HEK293T (cell line): ENCODE data around the gene SH3TC1.

Experiments used
- CTCF ChIA-PET: fragments of 350-600 bp; formaldehyde crosslinking; extraction: SDS; loops from one replicate; lab custom pipeline; 2021; ENCODE audit warnings: antibody characterized with exemption, inconsistent platforms; lab: Yijun Ruan, JAX
- POLR2A ChIA-PET: fragments of 350-600 bp; formaldehyde crosslinking; extraction: SDS; loops from one replicate; lab custom pipeline; 2020; ENCODE audit warnings: antibody characterized with exemption, inconsistent platforms; lab: Yijun Ruan, JAX
- DNase-seq: peaks from one replicate; pipeline ENCODE4 v3.0.0; 2012; ENCODE audit warnings: mixed read lengths; ENCODE audit errors: extremely low spot score
- ARNT ChIP-seq: fragments of 450-650 bp; IDR thresholded peaks from 2 replicates; pipeline ENCODE4 v1.6.1; 2017; ENCODE audit warnings: mild to moderate bottlenecking
- BHLHE40 ChIP-seq: fragments of 450-650 bp; IDR thresholded peaks from 2 replicates; pipeline ENCODE4 v1.6.1; 2016; ENCODE audit warnings: mild to moderate bottlenecking, moderate library complexity, borderline replicate concordance
- CTBP1 ChIP-seq: fragments of 450-650 bp; IDR thresholded peaks from 2 replicates; pipeline ENCODE4 v1.6.1; 2016; ENCODE audit warnings: borderline replicate concordance
- ELF4 ChIP-seq: fragments of 450-650 bp; IDR thresholded peaks from 2 replicates; pipeline ENCODE4 v1.6.1; 2017; ENCODE audit warnings: antibody characterized with exemption
- FOXA1 ChIP-seq: fragments of 450-650 bp; IDR thresholded peaks from 2 replicates; pipeline ENCODE4 v1.6.1; 2016; ENCODE audit warnings: mild to moderate bottlenecking
- FOXK2 ChIP-seq: fragments of 450-650 bp; IDR thresholded peaks from 2 replicates; pipeline ENCODE4 v1.6.1; 2016; ENCODE audit warnings: mild to moderate bottlenecking
- FOXM1 ChIP-seq: fragments of 450-650 bp; IDR thresholded peaks from 2 replicates; pipeline ENCODE4 v1.6.1; 2017; ENCODE audit warnings: mild to moderate bottlenecking, borderline replicate concordance
- HDGF ChIP-seq: fragments of 450-650 bp; IDR thresholded peaks from 2 replicates; pipeline ENCODE4 v1.6.1; 2017; ENCODE audit warnings: antibody characterized with exemption, borderline replicate concordance
- L3MBTL2 ChIP-seq: fragments of 450-650 bp; conservative IDR thresholded peaks from 2 replicates; pipeline ENCODE4 v1.6.1; 2016; ENCODE audit warnings: mild to moderate bottlenecking
- LEF1 ChIP-seq: fragments of 450-650 bp; IDR thresholded peaks from 2 replicates; pipeline ENCODE4 v1.6.1; 2017; ENCODE audit warnings: mild to moderate bottlenecking, borderline replicate concordance
- NFRKB ChIP-seq: fragments of 450-650 bp; IDR thresholded peaks from 2 replicates; pipeline ENCODE4 v1.6.1; 2016; ENCODE audit warnings: mild to moderate bottlenecking, moderate library complexity
- SP1 ChIP-seq: fragments of 450-650 bp; IDR thresholded peaks from 2 replicates; pipeline ENCODE4 v1.6.1; 2017
- SUZ12 ChIP-seq: fragments of 450-650 bp; IDR thresholded peaks from 2 replicates; pipeline ENCODE4 v1.6.1; 2016; ENCODE audit warnings: mild to moderate bottlenecking
- TARDBP ChIP-seq: fragments of 450-650 bp; IDR thresholded peaks from 2 replicates; pipeline ENCODE4 v1.6.1; 2016
- ZNF384 ChIP-seq: fragments of 450-650 bp; IDR thresholded peaks from 2 replicates; pipeline ENCODE4 v1.6.1; 2016
- TF ChIP-seq, protein P1 (sequence below): fragments of 450-650 bp; IDR thresholded peaks from 2 replicates; pipeline ENCODE4 v1.6.1; 2016

The SH3TC1 gene

DNA sequence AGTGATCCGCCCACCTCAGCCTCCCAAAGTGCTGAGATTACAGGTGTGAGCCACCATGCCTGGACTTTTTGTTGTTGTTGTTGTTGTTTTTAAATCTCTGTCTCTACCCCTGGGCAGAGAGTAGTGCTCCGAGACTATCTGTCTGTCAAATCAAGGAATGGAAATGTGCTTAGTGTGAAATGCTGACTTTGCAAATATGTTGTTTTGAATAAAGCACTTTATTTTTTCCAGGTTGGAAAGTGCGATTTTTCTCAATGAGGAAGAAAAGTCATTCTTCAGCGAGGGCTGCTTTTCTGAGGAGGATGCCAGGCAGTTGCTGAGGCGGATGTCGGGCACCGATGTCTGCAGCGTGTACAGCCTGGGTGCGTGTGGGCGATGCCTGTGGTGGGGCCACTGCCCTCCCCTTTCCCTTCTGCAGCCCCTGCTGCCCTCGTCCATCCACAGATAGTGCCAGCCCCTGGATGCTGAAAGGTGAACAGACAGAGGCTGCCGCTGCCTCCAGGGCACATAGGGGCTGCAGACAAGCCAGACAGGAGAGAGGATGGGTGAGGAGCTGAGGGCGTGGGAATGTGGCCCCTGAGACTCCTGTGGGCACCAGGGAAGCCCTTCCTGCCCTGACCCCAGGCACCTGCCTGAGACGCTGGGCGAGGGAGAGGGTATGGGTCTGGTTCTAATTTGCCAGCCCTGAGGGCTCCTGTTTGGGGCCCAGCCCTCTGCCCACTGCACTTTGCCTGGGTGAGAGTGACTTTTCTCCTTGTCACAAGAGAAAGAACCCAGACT, 23.7 kb downstream of the SH3TC1 start:
- CTCF ChIA-PET, result no interaction called here
- no peak for DNase-seq
- TF ChIP-seq ZNF384, result no peak
- TF ChIP-seq FOXM1, result no peak
- TF ChIP-seq SP1, result no peak
- no peak for TF ChIP-seq SUZ12
- no peak for TF ChIP-seq BHLHE40
- TF ChIP-seq LEF1, result no peak
- no peak for TF ChIP-seq FOXA1
- TF ChIP-seq HDGF, result no peak
- TF ChIP-seq L3MBTL2, result no peak
- POLR2A ChIA-PET, result no interaction called here

DNA sequence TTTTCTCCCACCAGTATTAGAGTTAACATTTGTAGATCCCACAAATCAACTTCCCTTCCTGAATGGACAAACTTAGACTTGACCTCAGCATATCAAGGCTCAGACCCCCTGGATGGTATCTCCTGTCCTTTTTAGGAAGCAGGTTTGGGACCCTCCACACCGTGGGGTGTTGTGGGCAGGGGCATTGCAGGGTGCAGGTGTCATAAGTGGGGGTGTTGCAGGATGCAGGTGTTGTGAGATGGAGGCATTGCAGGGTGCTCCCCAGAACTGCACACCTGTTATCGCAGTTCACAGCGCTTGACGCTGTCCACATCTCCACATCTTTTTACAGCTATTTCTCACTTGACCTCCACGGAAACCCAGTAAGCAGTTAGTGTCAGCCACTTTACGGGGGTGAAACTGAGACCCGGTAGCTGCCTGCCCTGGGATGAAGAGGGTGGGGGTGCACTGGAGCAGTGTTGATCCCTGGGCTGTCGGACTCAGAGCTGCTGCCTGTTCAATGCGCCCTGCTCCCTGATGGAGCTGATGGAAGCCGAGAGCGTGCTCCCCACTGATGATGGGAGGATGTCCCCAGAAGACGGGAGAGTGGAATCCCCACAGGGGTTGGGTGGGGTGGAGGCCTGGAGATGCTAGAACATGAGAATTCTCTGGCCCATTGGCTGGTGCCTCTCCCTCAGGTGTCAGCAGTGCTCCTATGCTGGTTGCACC, 25.3 kb downstream of the SH3TC1 start:
- CTCF ChIA-PET, result interaction anchor here (1.2 kb wide), 1 partner anchor 186 kb away, joined by 4 read pairs; no protein-coding TSS in a partner anchor
- POLR2A ChIA-PET, result no interaction called here

GRCh38 chr4:8224975-8225625, 26.0 kb downstream of the SH3TC1 start:
- CTCF ChIA-PET, result interaction anchor here (1.2 to 2.1 kb wide), 2 partner anchors 49 to 186 kb away, joined by 4 to 10 read pairs; no protein-coding TSS in a partner anchor
- no peak for DNase-seq
- no peak for TF ChIP-seq ELF4
- no peak for TF ChIP-seq LEF1
- POLR2A ChIA-PET, result no interaction called here

More for the DNA sequence above, 25.3 kb downstream of the SH3TC1 start:
- TF ChIP-seq SUZ12, result no peak
- TF ChIP-seq FOXM1, result no peak
- no peak for TF ChIP-seq HDGF
- TF ChIP-seq CTBP1, result no peak
- no peak for TF ChIP-seq ZNF384
- no peak for TF ChIP-seq FOXA1
- TF ChIP-seq L3MBTL2, result no peak
- TF ChIP-seq ELF4, result no peak
- no peak for DNase-seq

DNA sequence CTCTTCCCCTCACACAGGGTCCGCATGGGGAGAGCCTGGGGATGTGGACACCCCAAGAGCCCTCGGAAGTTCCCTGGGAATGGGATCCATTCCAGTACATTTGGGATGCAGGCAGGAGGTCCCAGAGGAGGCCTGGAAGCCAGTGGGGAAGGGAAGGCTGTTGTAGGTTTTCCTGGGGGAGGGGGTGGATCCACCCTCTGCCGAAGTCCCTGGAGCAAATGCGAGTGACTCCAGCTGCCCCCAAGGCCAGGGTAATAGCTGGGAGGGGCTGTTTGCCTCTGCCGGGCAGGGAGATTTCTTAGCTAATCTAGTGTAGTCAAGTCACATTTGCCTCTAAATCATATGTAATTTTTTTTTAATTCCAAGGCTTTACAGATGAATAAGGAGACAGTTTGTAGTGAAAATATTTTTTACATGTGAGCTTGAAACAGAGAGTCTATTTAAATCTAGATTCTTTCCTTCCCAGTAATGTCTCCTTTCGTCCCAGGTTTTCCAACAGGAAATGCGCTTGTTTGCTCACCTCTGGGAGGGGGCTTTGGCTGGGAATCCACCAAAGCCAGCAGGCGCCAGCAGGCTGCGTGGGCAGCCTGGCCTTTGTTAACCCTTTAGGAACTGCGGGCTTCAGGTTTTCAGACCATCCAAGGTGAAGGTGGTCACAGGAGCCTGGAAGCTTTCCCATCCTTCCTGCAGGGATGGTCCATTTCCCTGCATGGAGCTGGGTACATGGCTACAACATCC, 26.8 kb downstream of the SH3TC1 start:
- DNase-seq, result no peak
- ChIA-PET CTCF (interaction anchor here (1.2 to 2.1 kb wide), 2 partner anchors 50 to 185 kb away, joined by 4 to 10 read pairs; no protein-coding TSS in a partner anchor), POLR2A (no interaction called here)
- TF ChIP-seq BHLHE40, result no peak
- TF ChIP-seq L3MBTL2, result no peak
- TF ChIP-seq CTBP1, result no peak
- no peak for TF ChIP-seq NFRKB
- no peak for TF ChIP-seq SP1
- no peak for TF ChIP-seq ELF4
- TF ChIP-seq ARNT, result no peak
- TF ChIP-seq HDGF, result no peak

DNA sequence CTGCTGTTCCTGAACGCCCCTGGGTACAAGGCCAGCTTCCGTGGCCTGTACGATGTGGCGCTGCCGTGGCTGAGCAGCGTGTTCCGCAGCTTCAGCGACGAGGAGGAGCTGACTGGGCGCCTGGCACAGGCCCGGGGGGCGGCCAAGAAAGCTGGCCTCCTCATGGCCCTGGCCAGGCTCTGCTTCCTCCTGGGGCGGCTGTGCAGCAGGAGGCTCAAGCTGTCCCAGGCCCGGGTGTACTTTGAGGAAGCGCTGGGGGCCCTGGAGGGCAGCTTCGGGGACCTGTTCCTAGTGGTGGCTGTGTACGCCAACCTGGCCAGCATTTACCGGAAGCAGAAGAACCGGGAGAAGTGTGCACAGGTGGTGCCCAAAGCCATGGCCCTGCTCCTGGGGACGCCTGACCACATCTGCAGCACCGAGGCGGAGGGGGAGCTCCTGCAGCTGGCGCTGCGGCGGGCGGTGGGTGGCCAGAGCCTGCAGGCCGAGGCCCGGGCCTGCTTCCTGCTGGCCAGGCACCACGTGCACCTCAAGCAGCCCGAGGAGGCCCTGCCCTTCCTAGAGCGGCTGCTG, 28.2 kb downstream of the SH3TC1 start:
- ChIA-PET CTCF (interaction anchor here (0.8 to 2.1 kb wide), 3 partner anchors 40 to 51 kb away, joined by 3 to 10 read pairs (median 4); no protein-coding TSS in a partner anchor), POLR2A (interaction anchor here (1.0 kb wide), 1 partner anchor 43 kb away, joined by 5 read pairs; the partner anchor contains the start of gene HTRA3)
- TF ChIP-seq ZNF384, result no peak
- TF ChIP-seq FOXK2, result no peak
- TF ChIP-seq LEF1, result no peak
- TF ChIP-seq TARDBP, result no peak
- no peak for TF ChIP-seq ARNT
- TF ChIP-seq, protein P1, sequence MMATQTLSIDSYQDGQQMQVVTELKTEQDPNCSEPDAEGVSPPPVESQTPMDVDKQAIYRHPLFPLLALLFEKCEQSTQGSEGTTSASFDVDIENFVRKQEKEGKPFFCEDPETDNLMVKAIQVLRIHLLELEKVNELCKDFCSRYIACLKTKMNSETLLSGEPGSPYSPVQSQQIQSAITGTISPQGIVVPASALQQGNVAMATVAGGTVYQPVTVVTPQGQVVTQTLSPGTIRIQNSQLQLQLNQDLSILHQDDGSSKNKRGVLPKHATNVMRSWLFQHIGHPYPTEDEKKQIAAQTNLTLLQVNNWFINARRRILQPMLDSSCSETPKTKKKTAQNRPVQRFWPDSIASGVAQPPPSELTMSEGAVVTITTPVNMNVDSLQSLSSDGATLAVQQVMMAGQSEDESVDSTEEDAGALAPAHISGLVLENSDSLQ, result no peak
- no peak for TF ChIP-seq FOXM1
- TF ChIP-seq HDGF, result no peak
- TF ChIP-seq BHLHE40, result no peak
- TF ChIP-seq SUZ12, result no peak
- no peak for DNase-seq

GRCh38 chr4:8227771-8228318, 28.8 kb downstream of the SH3TC1 start:
- CTCF ChIA-PET, result interaction anchor here (0.8 to 1.4 kb wide), 2 partner anchors 39 to 51 kb away, joined by 3 to 4 read pairs; no protein-coding TSS in a partner anchor
- no peak for TF ChIP-seq ELF4
- no peak for TF ChIP-seq FOXA1
- no peak for TF ChIP-seq SUZ12
- no peak for TF ChIP-seq LEF1
- no peak for TF ChIP-seq ZNF384
- no peak for DNase-seq
- POLR2A ChIA-PET, result interaction anchor here (1.0 kb wide), 1 partner anchor 42 kb away, joined by 5 read pairs; the partner anchor contains the start of gene HTRA3
